HepG2 (cell line): Measurements from ENCODE around the gene ALKBH4. TPM values are rescaled to one million over a fixed set of nuclear protein-coding genes. Genes with fewer than 3 reads are reported as not detected.
A peak's percentile ranks its signal among the peaks of the same experiment; 100 is the strongest.

Experiments
- BCL6 ChIP-seq: IDR thresholded peaks from 2 replicates; pipeline ENCODE4 v1.6.1; 2016; ENCODE audit warnings: missing genetic modification reagents, missing compliant biosample characterization
- CENPT ChIP-seq: sonication (generic); formaldehyde crosslinking; IDR thresholded peaks from 2 replicates; pipeline ENCODE4 v1.8.0; 2022; ENCODE audit warnings: low read depth, mild to moderate bottlenecking, moderate library complexity, missing genetic modification reagents
- CENPX ChIP-seq: sonication (generic); formaldehyde crosslinking; IDR thresholded peaks from 2 replicates; pipeline ENCODE4 v1.9.0; 2021; ENCODE audit warnings: mild to moderate bottlenecking, missing genetic modification reagents, moderate library complexity
- CREB1 ChIP-seq, 2 experiments: fragments of 450-650 bp in 1 of 2; IDR thresholded peaks; 2 replicates each; pipeline ENCODE4 v1.6.1; 2016 to 2017; ENCODE audit warnings: control low read depth in 1 of 2, mild to moderate bottlenecking in 1 of 2, missing compliant biosample characterization in 1 of 2, missing genetic modification characterization in 1 of 2
- CTCF ChIP-seq: sonication (generic); formaldehyde crosslinking; IDR thresholded peaks from 2 replicates; pipeline ENCODE4 v1.5.0; 2020; ENCODE audit warnings: mild to moderate bottlenecking, missing genetic modification reagents, moderate library complexity
- ELF3 ChIP-seq: IDR thresholded peaks from 2 replicates; pipeline ENCODE4 v1.6.1; 2016; ENCODE audit warnings: missing genetic modification reagents, missing compliant biosample characterization
- FOSL1 ChIP-seq: sonication (generic); formaldehyde crosslinking; IDR thresholded peaks from 2 replicates; pipeline ENCODE4 v1.9.0; 2021; ENCODE audit warnings: missing genetic modification reagents, borderline replicate concordance
- FOSL2 ChIP-seq: sonication (generic); formaldehyde crosslinking; IDR thresholded peaks from 2 replicates; pipeline ENCODE4 v1.4.0; 2020; ENCODE audit warnings: missing genetic modification reagents
- KLF15 ChIP-seq: sonication (generic); formaldehyde crosslinking; IDR thresholded peaks from 2 replicates; pipeline ENCODE4 v1.8.1; 2023; ENCODE audit warnings: borderline replicate concordance, mild to moderate bottlenecking, inconsistent platforms, missing genetic modification reagents, mixed read lengths
- NR2F6 ChIP-seq, 2 experiments: IDR thresholded peaks; 2 replicates each; pipeline ENCODE4 v1.6.1; 2016; ENCODE audit warnings: antibody characterized with exemption in 1 of 2, mild to moderate bottlenecking in 1 of 2
- TARDBP ChIP-seq: sonication (generic); formaldehyde crosslinking; IDR thresholded peaks from 2 replicates; pipeline ENCODE4 v1.8.0; 2022; ENCODE audit warnings: mild to moderate bottlenecking, missing genetic modification reagents
- TCF12 ChIP-seq, 2 experiments: fragments of 450-650 bp in 1 of 2; sonication (generic) in 1 of 2; formaldehyde crosslinking in 1 of 2; IDR thresholded peaks; 2 replicates each; pipeline versions ENCODE4 v1.6.1 to v1.8.0; 2017 to 2022; ENCODE audit warnings: antibody characterized with exemption in 1 of 2, mild to moderate bottlenecking in 1 of 2, missing genetic modification reagents in 1 of 2, moderate library complexity in 1 of 2
- TFDP2 ChIP-seq: sonication (generic); formaldehyde crosslinking; IDR thresholded peaks from 2 replicates; pipeline ENCODE4 v1.4.0; 2020; ENCODE audit warnings: missing genetic modification reagents
- XRCC5 ChIP-seq: fragments of 200-400 bp; formaldehyde crosslinking; optimal IDR thresholded peaks from 2 replicates; pipeline ENCODE3; 2017; ENCODE audit warnings: mild to moderate bottlenecking, low read length
- ZBTB44 ChIP-seq: sonication (generic); formaldehyde crosslinking; IDR thresholded peaks from 2 replicates; pipeline ENCODE4 v1.4.0; 2020; ENCODE audit warnings: missing genetic modification reagents
- ZFP91 ChIP-seq: sonication (generic); formaldehyde crosslinking; IDR thresholded peaks from 2 replicates; pipeline ENCODE4 v1.9.0; 2022; ENCODE audit warnings: missing genetic modification reagents, mild to moderate bottlenecking, borderline replicate concordance
- ZNF225 ChIP-seq: sonication (generic); formaldehyde crosslinking; IDR thresholded peaks from 2 replicates; pipeline ENCODE4 v1.4.0; 2020; ENCODE audit warnings: mild to moderate bottlenecking, missing genetic modification reagents
- ZNF549 ChIP-seq: sonication (generic); formaldehyde crosslinking; IDR thresholded peaks from 2 replicates; pipeline ENCODE4 v1.5.0; 2020; ENCODE audit warnings: missing genetic modification reagents
- ZNF558 ChIP-seq: sonication (generic); formaldehyde crosslinking; IDR thresholded peaks from 2 replicates; pipeline ENCODE4 v1.9.0; 2022; ENCODE audit warnings: mild to moderate bottlenecking, missing genetic modification reagents, borderline replicate concordance
- ZNF576 ChIP-seq: sonication (generic); formaldehyde crosslinking; IDR thresholded peaks from 2 replicates; pipeline ENCODE4 v1.4.0; 2020; ENCODE audit warnings: mild to moderate bottlenecking, missing genetic modification reagents
- ZSCAN5A ChIP-seq: sonication (generic); formaldehyde crosslinking; IDR thresholded peaks from 2 replicates; pipeline ENCODE4 v1.8.0; 2022; ENCODE audit warnings: mild to moderate bottlenecking, missing genetic modification reagents, borderline replicate concordance
- polyA plus RNA-seq, 8 experiments: library from polyadenylated mRNA; depleted of rRNA in 3 of 8; stranded (reverse) in 7 of 8; unstranded in 1 of 8; fragments of >200 nt; fragmentation: Illumina TruSeq in 4 of 8; extraction: Trizol in 4 of 8; gene quantifications; 2 replicates each; pipeline versions ENCODE4 v1.2.1 to v1.2.3, GENCODE V29; 2011 to 2016; ENCODE audit warnings: low read depth in 4 of 8, missing spikeins in 1 of 8, mixed read lengths in 1 of 8; ENCODE audit not compliant: insufficient read depth in 1 of 8
- total RNA-seq, 5 experiments: library from RNA; depleted of rRNA; stranded (reverse); fragments of >200 nt; fragmentation: Illumina TruSeq; extraction: Trizol; gene quantifications; 2 replicates each; pipeline ENCODE4 v1.2.3, GENCODE V29; 2016; ENCODE audit warnings: low read depth in 1 of 5

Gene ALKBH4
- total and polyA plus RNA-seq, 2 of the 13 experiments (the other 11 are each of a cell fraction or from before 2014, with no cell fraction given): 2.6 to 8.8 TPM

- TF ChIP-seq ZFP91 (CRISPR knock-in tag) (peak; percentile 46; the same call in 1 of the 2 replicates), ZNF225 (CRISPR knock-in tag) (0 out of 2 replicates have a peak, but pooled peaks have one; percentile 61), ZNF549 (CRISPR knock-in tag) (no peak), ZBTB44 (CRISPR knock-in tag) (no peak), XRCC5 (no peak), TARDBP (peak; percentile 83), ZNF558 (CRISPR knock-in tag) (no peak), TCF12 (IDR thresholded peaks at IDR 0.05) (no peak), TCF12 (CRISPR knock-in tag; IDR thresholded peaks at IDR 0.05) (no peak), ELF3 (peak; percentile 58; the same call in 1 of the 2 replicates), CENPX (no peak), ZNF576 (CRISPR knock-in tag) (no peak), NR2F6 (IDR thresholded peaks at IDR 0.05) (no peak), NR2F6 (CRISPR knock-in tag; IDR thresholded peaks at IDR 0.05) (no peak), FOSL2 (CRISPR knock-in tag) (no peak), BCL6 (CRISPR knock-in tag) (no peak), KLF15 (CRISPR knock-in tag) (no peak), ZSCAN5A (CRISPR knock-in tag) (no peak; the same call in 1 of the 2 replicates), CREB1 (IDR thresholded peaks at IDR 0.05) (no peak), CREB1 (CRISPR knock-in tag; IDR thresholded peaks at IDR 0.05) (no peak), TFDP2 (CRISPR knock-in tag) (peak; percentile 78), CENPT (CRISPR knock-in tag) (peak; percentile 79; the same call in 1 of the 2 replicates), FOSL1 (no peak), CTCF (CRISPR knock-in tag) (peak; percentile 55)
These were observed at the start of gene ALKBH4, which contains the start of gene LRWD1 (continued) for GRCh38 chr7:102464577-102465280.
